ENCODE measurements around the gene POLR3C. TPM values are rescaled to one million over a fixed set of nuclear protein-coding genes. Genes with fewer than 3 reads are reported as not detected.

The POLR3C gene
- total RNA-seq, 1 donor from 2014 or later, result 13.4 TPM

GRCh38 chr1:145868232-145868631 lies 44.2 kb downstream of the POLR3C start:
- Histone ChIP-seq H3K36me3 (no peaks in the 10 kb centered on the region), H3K27me3 (ENCODE audit: low read depth) (no peaks in the 10 kb centered on the region), H3K9me3 (replicated peaks) (no peaks in the 10 kb centered on the region), H3K4me3 (no peak overlapping the region), H3K27ac (replicated peaks) (no peak overlapping the region), H3K4me1 (peaks cover 19% of the 10 kb centered on the region)
- no peak for DNase-seq
- no peak for TF ChIP-seq CTCF (IDR thresholded peaks at IDR 0.05; ENCODE audit: borderline replicate concordance)
- intact Hi-C loops (cut with micrococcal nuclease), result no loop called here

- H3K27ac ChIP-seq (replicated peaks), result peak overlapping the region; percentile 79
- H3K36me3 ChIP-seq, result no peaks in the 10 kb centered on the region
- H3K27me3 ChIP-seq (ENCODE audit: low read depth), result no peaks in the 10 kb centered on the region
- H3K4me1 ChIP-seq, result peaks cover 20% of the 10 kb centered on the region
- no peaks in the 10 kb centered on the region for H3K9me3 ChIP-seq (replicated peaks)
- peak; percentile 66 for DNase-seq
- peak overlapping the region; percentile 68 for H3K4me3 ChIP-seq
- intact Hi-C loops (cut with micrococcal nuclease), result no loop called here
- no peak for TF ChIP-seq CTCF (IDR thresholded peaks at IDR 0.05; ENCODE audit: borderline replicate concordance)
Observed at GRCh38 chr1:145871994-145872924, 48.3 kb downstream of the POLR3C start.

GRCh38 chr1:145874646-145875045 lies 50.6 kb downstream of the POLR3C start:
- H3K4me1 ChIP-seq, result peaks cover 20% of the 10 kb centered on the region
- no peaks in the 10 kb centered on the region for H3K36me3 ChIP-seq
- TF ChIP-seq CTCF (IDR thresholded peaks at IDR 0.05; ENCODE audit: borderline replicate concordance), result no peak
- H3K9me3 ChIP-seq (replicated peaks), result no peaks in the 10 kb centered on the region
- H3K4me3 ChIP-seq, result no peak overlapping the region
- intact Hi-C loops (cut with micrococcal nuclease), result no loop called here
- H3K27me3 ChIP-seq (ENCODE audit: low read depth), result no peaks in the 10 kb centered on the region
- H3K27ac ChIP-seq (replicated peaks), result no peak overlapping the region
- DNase-seq, result no peak

- H3K9me3 ChIP-seq (replicated peaks), result no peaks in the 10 kb centered on the region
- no peaks in the 10 kb centered on the region for H3K27me3 ChIP-seq (ENCODE audit: low read depth)
- no peak overlapping the region for H3K4me3 ChIP-seq
- DNase-seq, result no peak
- no peak for TF ChIP-seq CTCF (IDR thresholded peaks at IDR 0.05; ENCODE audit: borderline replicate concordance)
- H3K36me3 ChIP-seq, result no peaks in the 10 kb centered on the region
- H3K4me1 ChIP-seq, result peaks cover 3% of the 10 kb centered on the region
- H3K27ac ChIP-seq (replicated peaks), result no peak overlapping the region
- intact Hi-C loops (cut with micrococcal nuclease), result no loop called here
Observed at GRCh38 chr1:145877923-145878486, 54.0 kb downstream of the POLR3C start.

- Histone ChIP-seq H3K9me3 (replicated peaks) (no peaks in the 10 kb centered on the region), H3K36me3 (no peaks in the 10 kb centered on the region), H3K4me1 (no peaks in the 10 kb centered on the region), H3K27me3 (ENCODE audit: low read depth) (no peaks in the 10 kb centered on the region), H3K27ac (replicated peaks) (no peak overlapping the region), H3K4me3 (no peak overlapping the region)
- TF ChIP-seq CTCF (IDR thresholded peaks at IDR 0.05; ENCODE audit: borderline replicate concordance), result no peak
- no peak for DNase-seq
- intact Hi-C loops (cut with micrococcal nuclease), result no loop called here
Observed at GRCh38 chr1:145878724-145879123, 54.7 kb downstream of the POLR3C start.

Measured in left ventricle myocardium inferior (tissue), 1 donor.